GOT3 (cell line): Measurements from ENCODE around the gene SLC4A5.

Experiments
- DNase-seq: peaks from one replicate; lab custom pipeline; 2025; ENCODE audit warnings: mixed read lengths; lab: John Stamatoyannopoulos, UW

Gene SLC4A5

DNA sequence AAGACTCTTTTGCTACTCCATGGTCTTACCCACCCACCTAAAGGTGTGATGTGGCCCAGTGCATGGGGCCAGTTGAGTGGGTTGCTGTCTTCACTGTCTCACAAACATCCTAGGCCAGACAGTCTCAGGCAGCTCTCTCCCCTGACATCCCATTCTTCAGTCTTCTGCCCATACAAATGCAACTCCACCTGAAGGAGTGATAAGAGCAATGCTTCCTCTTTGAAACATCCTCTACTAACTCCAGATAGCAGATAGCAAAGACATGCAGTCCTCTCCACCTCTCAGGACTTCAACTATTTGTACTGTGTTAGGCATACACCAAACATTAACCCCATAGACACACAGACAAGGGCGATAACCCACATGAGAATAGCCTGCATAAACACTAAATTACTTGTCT is 73.5 kb downstream of the SLC4A5 start:
- DNase-seq: no peak

DNA sequence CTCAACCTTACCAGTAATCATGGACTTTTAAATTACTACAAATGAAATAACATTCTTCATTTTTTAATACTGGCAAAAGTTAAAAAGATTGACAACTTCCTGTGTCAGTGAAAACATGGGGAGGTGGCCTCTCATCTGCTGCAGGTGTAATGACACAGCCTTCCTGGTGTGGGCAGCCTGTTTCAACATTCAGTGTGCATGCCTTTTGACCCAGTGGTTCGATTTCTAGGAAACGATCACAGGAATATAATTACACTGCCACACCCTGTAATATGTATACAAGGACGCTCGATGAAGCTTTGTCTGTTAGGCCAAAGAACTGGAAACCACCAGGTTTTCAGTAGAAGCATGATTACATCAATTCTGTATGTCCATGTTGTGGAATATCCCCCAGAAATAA is 76.1 kb downstream of the SLC4A5 start:
- no peak for DNase-seq

DNA sequence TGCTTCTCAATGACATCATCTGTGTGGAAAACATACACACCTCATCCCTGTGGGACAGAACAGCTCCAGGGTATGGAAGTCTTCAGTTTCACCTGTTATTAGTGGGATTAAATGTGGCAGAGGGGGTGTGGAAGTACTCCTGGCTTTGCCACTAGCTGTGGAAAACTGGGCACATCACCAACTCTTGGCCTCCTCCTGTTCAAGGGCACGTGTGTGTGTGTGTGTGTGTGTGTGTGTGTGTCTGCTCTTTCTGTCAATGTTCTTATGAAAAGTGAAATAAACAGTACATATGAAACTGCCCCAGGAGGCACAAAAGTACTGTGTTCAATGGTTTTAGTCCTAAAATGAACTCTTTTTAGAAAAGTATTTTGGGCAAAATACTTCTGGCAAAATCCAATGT is 78.9 kb downstream of the SLC4A5 start:
- no peak for DNase-seq

DNA sequence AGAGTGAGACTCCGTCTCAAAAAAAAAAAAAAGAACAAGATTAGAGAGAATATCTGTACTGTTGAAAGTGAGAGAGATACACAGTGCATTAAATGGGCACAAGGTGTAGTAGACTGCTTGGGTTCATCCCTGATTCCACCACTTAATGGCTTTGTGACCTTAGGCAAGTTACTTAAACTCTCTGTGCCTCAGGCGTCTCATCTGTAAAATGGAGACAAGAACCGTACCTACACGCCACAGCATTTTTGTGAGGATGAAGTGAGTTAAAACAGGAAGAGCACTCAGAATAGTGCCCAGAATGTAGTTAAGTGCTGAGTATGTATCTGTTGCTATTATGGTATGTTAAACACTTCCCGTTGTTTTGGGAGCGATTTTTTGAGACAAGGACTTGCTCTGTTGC is 80.5 kb downstream of the SLC4A5 start:
- no peak for DNase-seq

DNA sequence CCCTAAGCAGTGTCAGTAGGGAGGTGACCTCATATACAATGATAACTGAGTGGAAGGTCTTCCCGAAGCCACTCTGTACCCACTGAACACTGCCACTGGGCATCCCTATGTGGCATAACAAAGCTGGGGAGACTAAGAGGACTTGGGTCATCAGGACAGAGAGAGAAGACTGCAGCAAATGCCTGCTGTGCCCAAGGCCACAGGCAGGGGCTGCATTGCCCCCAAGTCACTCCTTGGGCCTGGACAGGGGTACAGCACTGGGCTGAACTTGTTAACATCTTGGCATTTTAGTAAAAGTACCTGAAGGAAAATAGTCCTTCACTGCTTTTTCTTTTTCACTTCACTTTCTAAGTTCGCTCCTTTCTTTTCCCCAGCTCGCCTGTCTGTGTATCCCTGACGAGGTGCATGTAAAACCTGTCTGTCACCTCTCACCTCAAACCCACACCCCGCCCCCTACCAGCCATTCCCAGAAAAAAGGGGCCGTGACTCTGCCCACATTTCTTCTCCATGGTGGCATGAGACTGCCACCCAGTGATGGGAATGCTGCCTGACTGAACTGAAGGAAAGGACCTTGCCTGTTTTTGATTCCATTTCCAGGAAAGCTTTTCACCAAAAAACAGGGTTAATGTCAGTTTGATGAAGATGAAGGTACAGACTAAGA is 81.9 kb downstream of the SLC4A5 start:
- no peak for DNase-seq

DNA sequence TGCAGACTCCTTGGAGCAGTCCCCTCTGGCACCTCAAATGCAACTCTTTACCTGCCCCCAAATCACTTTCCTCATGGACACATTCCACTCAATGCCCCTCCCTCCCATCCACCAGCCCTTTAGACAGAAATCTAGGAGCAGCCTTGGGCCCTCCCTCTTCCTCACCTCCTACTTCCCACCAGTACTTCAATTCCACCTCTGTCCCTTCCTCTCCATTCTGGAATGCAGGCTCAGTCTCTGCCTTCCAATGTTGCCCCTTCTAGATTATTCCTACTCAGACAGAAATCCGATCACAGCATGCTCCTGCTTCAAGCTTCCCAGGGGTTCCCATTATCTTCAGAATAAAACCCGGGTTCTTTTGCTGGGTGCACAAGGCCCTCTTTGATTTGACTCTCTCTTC is 82.7 kb downstream of the SLC4A5 start:
- DNase-seq: no peak

DNA sequence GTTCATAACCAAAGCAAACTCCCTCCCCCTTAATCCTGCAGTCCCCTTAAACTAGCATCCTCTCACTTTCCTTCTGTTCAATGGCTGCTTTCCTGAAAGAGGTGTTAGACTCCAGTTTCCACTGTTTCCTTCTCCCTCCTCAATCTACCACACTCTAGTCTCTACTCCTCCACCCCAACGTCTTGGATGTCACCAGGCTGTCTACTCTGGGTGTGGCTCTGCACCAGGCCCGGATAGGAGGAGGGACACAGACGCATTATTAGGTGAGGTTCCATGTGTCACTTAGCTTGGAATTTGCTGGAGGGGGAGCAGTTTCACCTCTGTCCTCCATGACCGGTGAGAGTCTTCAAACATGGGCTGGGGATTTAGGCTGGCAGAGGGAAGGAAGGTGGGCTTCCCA is 83.5 kb downstream of the SLC4A5 start:
- DNase-seq: no peak

DNA sequence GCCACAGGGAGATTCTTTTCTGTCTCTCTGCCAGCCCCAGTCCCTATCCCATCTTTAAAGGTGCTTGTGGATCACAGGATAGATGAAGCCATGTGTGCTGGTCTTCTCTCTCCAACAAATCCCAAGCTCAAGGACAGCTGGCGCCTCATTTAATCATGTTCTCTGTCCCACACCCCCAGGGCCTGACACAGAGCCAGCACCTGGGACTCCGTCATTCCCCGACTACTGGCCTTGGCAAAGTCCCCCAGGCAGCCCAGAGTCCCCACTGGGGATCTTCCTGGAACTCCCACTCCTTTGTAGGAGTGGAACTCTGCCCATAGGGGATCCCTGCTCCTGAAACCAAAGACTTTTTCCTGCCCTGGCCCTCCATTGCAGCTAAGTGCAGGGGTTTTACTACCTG is 84.0 kb downstream of the SLC4A5 start:
- no peak for DNase-seq

DNA sequence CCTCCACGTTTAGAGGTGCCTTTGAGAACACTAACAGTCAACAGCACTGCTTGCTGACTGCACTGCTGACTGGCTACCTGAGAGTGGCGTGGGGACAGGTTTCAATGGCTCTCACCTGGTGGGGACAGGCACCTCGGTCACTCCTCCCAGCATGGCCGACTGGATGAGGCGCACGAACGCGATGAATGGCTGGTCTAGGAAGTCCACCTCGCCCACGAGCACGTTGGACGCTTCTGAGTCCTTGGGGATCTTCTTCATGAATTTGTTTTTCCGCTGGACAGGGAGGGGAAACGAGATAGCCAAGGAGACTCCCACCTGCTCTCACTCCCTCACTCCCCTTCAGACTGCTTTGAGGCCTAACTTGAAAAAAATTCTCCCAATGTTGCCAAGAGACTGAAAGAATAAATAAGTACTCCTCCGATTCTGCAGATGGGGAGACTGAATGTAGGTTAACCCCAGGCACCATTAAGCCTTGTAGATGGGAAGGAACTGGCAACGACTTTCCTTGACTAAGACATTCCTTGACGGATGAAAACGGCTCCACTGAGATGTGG is 87.5 kb downstream of the SLC4A5 start:
- DNase-seq: no peak

DNA sequence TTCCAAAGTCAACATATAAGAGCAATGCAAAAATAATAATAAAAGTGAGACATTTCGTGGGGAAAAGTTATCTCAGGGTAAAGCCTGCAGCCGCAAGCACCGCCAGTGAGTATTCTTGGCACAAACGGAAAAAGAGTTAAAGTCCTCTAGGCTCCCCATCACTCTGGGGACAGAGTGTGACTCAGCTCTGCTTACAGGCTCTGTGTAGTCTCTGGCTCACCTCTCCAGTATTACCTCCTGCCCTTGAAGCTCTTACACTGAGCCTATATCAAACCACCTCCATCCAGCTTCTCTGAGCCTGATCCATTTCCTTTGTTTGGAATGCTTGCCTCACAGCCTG is 89.3 kb downstream of the SLC4A5 start:
- DNase-seq: no peak

DNA sequence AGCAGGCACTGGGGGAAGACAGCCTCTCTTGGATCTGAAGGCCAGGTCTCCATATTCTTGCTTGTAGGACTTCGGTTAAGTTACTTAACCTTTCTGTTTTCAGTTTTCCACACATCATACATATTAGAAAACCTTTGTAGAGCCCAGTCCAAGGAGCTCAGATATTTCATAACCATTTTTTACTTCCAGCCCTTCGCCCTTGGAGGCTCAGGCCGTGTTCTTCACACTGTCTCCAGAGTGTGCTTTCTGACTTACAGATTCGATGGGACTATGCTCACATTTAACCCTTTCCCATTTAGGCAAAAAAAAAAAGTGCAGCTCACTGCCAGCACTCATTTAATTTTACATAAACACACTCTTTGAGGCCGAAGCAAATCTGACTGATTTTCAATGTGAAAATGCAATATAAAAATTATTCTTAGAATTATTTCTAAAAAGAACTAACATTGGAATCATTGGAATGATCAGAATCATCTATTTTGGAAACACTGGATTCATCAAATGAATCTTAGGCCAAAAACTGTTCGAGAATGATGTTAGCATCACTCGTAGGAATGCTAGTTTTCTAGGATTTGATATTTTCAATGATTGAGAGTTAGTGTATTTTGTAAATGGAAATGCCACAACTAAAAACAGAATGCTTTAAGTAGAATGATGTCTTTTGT is 89.8 kb downstream of the SLC4A5 start:
- DNase-seq: no peak

DNA sequence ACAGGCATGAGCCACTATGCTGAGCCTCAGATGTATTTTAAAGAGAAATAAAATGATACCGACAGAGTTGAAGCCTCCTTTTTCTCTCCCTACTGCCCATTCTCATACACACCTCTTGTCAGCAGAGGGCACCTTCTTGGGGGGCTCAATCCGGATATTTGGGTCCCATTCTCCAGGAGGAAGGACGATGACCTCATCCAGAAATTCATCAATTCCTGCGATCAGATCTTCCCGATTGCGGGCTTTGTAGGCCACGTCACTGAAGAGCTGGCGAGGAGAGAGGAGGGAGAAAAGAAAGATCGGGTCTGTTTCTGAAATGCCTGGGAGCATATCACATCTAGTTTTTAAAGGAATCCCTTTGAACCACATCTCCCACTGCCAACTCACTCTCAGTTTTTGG is 90.4 kb downstream of the SLC4A5 start:
- DNase-seq: no peak

DNA sequence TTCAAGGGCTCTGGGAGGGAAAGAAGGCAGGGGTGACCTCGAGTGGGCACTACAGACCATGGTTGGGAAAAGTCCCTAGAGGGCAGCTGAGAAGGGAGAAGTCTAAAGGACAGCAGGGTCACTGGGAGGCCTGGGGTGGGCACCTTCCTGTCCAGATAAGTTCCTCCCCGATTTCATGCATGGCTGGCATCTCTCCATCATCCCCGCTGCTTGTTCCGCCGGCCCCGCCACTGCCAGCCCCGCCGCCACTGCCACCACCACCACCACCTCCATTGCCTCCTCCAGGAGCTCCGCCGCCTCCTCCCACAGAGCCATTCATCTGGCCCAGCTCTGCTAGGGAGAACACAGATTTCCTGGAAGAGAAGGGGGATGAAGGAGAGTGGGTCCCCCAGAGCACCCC is 91.2 kb downstream of the SLC4A5 start:
- DNase-seq: no peak

DNA sequence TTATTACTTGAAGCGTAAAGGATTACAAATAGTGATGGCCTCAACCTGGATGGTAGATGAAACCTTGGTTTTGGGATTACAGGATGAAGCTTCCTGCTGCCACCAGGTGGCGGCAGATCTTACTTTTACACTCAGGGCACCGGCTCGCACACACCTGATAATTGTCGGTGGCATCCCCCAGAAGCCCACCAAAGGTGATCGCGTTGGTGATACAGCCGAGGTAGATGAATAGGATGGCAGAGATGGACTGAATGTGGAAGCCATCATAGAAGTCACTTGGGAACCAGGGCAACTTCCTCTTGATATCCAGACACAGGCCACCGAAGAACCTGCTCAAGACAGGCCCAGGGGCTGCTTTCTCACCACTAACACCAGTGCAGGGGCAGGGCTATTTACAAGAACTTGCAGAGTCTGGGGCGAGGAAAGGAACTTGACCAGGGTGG is 93.0 kb downstream of the SLC4A5 start:
- no peak for DNase-seq

DNA sequence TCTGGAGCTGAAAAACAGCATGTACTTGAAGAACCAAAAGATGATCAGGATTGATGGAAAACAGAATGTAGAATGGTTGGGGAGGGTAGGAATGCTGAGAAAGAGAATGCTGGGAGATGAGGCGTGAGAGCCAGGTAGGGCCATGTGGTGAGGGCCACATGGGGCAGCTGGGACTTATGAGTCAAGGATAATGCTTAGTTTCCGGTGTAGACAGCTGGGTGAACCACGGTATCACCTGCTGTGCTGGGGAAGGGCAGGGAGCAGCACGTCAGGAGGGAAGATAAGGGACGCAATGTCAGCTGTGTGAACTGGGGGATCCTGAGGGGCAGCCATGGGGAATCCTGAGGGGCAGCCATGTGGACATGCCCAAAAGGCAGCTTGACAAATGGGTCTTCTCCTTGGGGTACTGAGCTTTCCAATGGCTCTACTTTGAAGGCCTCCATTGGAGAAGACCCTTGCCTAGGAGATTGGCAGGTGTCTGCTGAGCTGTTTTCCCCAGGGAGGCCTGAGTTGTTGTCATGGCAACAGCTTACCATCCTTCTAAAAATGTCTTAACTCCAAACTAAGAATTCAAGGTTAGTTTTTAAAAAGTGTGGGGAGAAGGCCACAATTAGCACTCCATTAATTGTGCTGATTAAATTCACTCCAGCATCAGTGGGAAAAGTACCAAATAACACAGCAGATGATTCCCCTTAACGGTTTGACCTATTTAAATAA is 93.7 kb downstream of the SLC4A5 start:
- no peak for DNase-seq

DNA sequence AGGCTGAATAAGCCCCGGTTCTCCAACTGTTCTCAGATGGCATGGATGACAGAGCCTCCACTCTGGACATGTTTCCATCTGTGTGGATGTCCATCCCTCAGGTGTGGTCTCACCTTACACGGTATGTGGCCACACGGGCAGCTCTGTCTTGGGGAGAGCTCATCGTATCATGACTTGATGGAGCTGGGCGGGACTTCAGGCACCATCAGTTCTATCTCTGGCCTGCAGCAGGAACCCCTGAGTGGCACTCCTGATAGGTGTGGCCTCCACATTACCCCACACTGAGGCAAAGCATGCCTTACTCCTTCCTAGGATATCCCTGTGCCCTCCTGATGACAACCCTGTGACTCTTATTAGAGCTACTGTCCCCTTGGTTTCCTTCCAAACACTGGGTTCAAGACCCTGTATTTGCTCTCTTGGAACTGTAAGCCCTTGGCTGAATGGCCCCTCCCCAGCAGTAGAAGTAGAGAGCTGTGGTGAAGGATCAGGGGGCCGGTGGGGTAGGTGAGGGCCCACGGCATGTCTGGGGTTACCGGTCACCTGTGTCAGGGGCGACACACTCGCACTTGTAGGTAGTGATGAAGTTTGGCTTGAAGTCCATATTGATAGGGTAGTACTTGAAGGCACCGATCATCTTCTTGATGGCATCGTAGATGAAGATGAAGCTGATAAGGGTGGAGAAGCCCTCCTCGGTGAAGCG is 96.6 kb downstream of the SLC4A5 start:
- DNase-seq: no peak

DNA sequence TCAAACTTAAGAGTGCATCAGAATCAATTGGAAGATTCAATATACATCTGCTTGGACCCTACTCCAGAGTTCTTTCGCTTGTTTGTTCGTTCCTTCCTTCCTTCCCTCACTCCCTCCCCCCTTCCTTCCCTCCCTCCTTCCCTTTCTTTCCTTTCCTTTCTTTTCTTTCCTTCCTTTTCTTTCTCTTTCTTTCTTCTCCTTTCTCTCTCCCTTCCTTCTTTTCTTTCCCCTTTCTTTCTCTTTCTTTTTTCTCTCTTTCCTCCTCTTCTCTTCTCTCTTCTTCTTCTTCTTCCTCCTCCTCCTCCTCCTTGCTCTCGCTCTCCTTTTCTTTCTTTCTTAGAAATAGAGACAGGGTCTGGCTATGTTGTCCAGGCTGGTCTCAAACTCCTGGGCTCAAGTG is 98.9 kb downstream of the SLC4A5 start:
- no peak for DNase-seq

DNA sequence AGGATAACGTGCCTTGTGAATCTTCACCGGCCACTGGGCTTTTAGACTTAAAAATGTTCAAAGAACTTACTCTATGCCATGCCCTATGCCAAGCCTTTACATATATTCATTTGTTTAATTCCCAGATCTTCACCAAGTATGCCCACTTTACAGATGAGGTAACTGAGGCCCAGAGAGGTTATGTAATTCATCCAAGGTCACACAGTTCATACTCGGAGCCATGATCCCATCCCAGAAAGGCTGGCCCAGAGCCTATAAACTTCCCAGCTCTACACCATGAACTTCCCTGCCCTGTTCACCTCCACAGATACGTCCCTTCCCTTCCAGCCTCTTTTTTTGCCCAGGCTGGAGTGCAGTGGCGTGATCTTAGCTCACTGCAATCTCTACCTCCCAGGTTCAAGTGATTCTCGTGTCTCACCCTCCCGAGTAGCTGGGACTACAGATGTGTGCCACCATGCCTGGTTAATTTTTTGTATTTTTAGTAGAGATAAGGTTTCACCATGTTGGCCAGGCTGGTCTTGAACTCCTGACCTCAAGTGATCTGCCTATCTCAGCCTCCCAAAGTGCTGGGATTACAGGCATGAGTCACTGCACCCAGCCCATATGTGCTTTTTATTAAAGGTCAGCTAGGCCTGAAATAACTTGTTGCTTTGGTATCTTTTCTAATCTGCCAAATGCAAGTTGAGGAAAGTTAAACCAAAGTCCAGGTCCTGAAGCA is 100.7 kb downstream of the SLC4A5 start:
- no peak for DNase-seq

DNA sequence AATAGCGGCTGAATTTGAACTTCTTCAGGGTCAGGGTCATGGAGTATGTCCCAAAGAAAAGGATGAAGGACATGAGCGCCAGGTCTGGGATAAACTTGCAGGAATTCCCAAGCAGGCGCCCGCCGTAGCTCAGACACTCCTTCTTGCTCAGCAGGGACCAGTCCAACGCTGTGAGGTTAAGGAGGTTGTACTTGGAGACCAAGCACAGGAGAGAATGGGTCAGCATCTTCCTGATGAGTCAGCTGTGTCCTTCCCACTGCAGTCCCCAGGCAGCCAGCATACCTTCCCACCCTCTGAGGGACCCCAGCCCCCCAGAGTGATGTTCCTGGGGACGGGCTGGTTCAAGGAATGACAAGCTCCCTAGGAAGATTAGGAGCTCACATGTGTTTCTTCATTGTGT is 103.9 kb downstream of the SLC4A5 start:
- no peak for DNase-seq

DNA sequence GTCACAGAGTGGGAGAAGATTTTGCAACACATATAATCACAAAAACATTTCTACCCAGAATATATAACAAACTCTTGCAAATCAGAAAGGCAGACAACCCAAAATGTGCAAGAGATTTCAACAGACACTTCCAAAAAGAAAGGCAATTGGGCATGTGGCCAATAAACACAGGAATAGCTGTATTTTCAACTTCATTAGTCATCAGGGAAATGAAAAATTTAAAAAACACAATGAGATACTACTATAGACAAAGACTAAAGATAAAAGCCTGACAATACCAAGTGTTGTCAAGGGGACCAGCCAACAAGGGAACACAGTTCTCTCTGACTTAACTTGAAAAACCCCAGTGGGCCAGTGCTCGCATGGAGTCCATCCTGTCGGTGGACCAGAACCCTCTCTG is 104.3 kb downstream of the SLC4A5 start:
- no peak for DNase-seq

DNA sequence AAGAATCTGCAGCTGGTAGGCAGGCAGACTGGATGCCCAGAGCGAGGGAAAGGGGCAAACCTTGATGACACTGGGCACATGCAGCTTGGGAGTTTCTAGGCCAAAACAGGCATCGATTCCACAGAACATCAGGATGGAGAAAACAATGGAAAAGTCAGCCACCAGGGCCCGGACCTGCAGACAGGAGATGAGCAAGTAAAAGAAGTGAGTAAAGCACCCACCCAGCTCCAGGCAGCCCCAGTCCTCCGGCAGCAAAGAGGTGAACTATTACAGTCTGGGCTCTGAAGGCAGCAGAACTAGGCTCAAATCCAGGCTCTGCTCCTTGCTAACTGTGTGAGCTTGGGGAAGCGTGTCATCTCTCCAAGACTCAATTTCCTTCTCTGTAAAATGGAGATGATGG is 108.2 kb downstream of the SLC4A5 start:
- no peak for DNase-seq

DNA sequence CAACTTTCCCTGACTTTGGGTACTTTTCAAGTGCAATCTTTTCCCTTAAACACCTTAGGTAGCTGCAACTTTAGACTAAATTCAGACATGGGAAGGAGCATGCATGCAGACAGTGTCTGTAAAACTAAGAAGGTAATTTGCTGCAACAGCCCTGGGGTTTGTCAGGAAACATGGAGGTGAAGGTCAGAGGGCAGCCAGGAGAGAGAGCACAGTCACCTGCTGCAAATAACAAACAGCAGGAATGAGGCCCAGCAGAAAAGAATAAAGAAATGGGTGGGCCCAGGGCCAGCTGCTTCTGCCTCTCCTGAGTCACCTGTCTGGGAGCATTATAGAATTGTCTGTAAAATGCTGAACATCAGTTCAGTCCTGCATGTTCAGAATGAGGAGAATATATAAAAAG is 109.6 kb downstream of the SLC4A5 start:
- DNase-seq: no peak
